ENCODE results near the gene LASP1. TPM values are rescaled to one million over a fixed set of nuclear protein-coding genes. Genes with fewer than 3 reads are reported as not detected.

LASP1 gene
- total and polyA plus RNA-seq, 2 donors (not counting 3 experiments of a cell fraction or from before 2014, with no cell fraction given), result 214 to 242 TPM

DNA sequence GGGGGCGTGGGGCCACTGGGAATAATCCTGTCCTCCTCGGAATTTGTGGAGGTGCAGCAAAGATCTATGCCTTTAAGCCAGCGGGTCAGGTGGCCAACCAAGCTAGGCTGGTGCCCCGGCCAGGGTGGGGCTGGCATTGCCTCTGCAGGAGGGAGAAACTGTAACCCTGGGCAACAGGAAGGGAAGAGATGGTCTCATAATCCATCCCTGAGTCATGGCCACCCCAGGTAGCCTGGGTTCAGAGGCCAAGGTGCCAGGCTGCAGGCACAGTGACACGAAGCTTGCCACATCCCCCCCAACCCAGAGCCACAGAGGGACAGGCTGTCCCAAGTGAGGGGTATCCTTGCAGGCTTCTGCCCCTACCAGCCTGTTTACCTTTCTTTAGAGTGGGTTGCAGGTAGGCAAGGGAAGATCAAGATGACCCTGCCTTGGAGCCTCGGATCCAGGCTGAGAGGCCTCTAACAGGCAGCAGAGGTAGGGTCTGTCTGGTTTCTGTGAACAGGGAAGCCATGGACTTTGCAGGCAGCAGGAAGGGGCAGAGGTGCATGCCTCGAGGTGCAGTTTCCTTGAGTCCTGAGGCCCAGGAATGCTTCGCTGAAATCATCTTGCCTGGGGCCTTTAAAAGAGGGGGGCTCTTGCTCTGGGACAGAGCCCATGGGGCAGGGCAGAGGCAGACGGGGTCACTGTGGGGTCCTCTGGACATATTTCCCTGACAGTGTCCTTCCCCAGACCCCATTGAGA, 4.0 kb downstream of the LASP1 start:
- Histone ChIP-seq H3K4me2 (ENCODE audit: insufficient read depth, low read length) (no peak overlapping the region), H3K4me3 (replicated peaks in 1 of 3; ENCODE audit: insufficient read depth in 1 of 3, low read depth in 1 of 3, low read length in 3 of 3) (no peak overlapping the region), H4K20me1 (replicated peaks; ENCODE audit: control insufficient read depth, extremely low read depth, insufficient read depth, low read length) (peaks cover 6% of the 10 kb centered on the region), H3K36me3 (ENCODE audit: control insufficient read depth in 2 of 2, extremely low read depth in 1 of 2, insufficient read depth in 2 of 2, low read length in 2 of 2) (peaks cover 6 to 9% of the 10 kb centered on the region in 2 experiments), H3K9ac (replicated peaks; ENCODE audit: extremely low read depth, insufficient read depth, low read length) (no peak overlapping the region), H3K27me3 (ENCODE audit: control insufficient read depth in 2 of 2, insufficient read depth in 2 of 2, low read length in 2 of 2) (no peaks in the 10 kb centered on the region), H3K27ac (ENCODE audit: insufficient read depth, low read depth, low read length) (no peak overlapping the region), H3K79me2 (ENCODE audit: control insufficient read depth, insufficient read depth, low read length) (peaks cover 75% of the 10 kb centered on the region), H3K4me1 (ENCODE audit: control insufficient read depth, extremely low read depth, insufficient read depth, low read length) (peaks cover 25% of the 10 kb centered on the region), H3K9me3 (replicated peaks; ENCODE audit: control insufficient read depth, insufficient read depth, low read length) (no peaks in the 10 kb centered on the region), H3K9me1 (replicated peaks; ENCODE audit: control insufficient read depth, extremely low read depth, insufficient read depth, low read length) (no peaks in the 10 kb centered on the region), H2AFZ (ENCODE audit: low read depth, low read length) (no peak overlapping the region)
- CTCF ChIA-PET, result interaction anchor here (1.6 kb wide), 1 partner anchor 279 kb away, joined by 5 read pairs; no protein-coding TSS in a partner anchor
- dilution Hi-C loops (cut with MboI; ENCODE audit: extremely low pct_ligation_motif_present, low sequenced_read_pairs), result no loop called here
- intact Hi-C loops (cut with micrococcal nuclease), result loop anchor here (5.0 kb wide), 1 partner anchor 108 kb away; no protein-coding TSS in a partner anchor
- FAIRE-seq, result no peak
- POLR2A ChIA-PET, result no interaction called here
- no TSS peak for BruUV-seq (replicated peaks)
- no peak for DNase-seq (ENCODE audit: low read depth, low spot score)
- no peak for TF ChIP-seq JUN (IDR thresholded peaks at IDR 0.05; ENCODE audit: borderline replicate concordance, insufficient read depth, insufficient read length, low read depth)
- TF ChIP-seq, protein P1, sequence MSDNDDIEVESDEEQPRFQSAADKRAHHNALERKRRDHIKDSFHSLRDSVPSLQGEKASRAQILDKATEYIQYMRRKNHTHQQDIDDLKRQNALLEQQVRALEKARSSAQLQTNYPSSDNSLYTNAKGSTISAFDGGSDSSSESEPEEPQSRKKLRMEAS (IDR thresholded peaks at IDR 0.05; ENCODE audit: insufficient read depth, insufficient read length), result no peak
- TF ChIP-seq MYC (IDR thresholded peaks at IDR 0.05; ENCODE audit: low read depth, low read length), result no peak
- TF ChIP-seq POLR2AphosphoS5 (IDR thresholded peaks at IDR 0.05; ENCODE audit: insufficient read depth, low read depth, low read length), result no peak
- no peak for TF ChIP-seq FOS (IDR thresholded peaks at IDR 0.05; ENCODE audit: borderline replicate concordance, insufficient read depth, low read length)
- no peak for TF ChIP-seq POLR2A (IDR thresholded peaks at IDR 0.05; ENCODE audit: low read depth, low read length)
- TF ChIP-seq, protein P2, sequence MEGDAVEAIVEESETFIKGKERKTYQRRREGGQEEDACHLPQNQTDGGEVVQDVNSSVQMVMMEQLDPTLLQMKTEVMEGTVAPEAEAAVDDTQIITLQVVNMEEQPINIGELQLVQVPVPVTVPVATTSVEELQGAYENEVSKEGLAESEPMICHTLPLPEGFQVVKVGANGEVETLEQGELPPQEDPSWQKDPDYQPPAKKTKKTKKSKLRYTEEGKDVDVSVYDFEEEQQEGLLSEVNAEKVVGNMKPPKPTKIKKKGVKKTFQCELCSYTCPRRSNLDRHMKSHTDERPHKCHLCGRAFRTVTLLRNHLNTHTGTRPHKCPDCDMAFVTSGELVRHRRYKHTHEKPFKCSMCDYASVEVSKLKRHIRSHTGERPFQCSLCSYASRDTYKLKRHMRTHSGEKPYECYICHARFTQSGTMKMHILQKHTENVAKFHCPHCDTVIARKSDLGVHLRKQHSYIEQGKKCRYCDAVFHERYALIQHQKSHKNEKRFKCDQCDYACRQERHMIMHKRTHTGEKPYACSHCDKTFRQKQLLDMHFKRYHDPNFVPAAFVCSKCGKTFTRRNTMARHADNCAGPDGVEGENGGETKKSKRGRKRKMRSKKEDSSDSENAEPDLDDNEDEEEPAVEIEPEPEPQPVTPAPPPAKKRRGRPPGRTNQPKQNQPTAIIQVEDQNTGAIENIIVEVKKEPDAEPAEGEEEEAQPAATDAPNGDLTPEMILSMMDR (IDR thresholded peaks at IDR 0.05; ENCODE audit: extremely low read depth in 1 of 2, insufficient read depth in 1 of 2, low read depth in 1 of 2, low read length in 2 of 2), result no peak
- no peak for TF ChIP-seq GATA2 (IDR thresholded peaks at IDR 0.05; ENCODE audit: insufficient read depth, insufficient read length, low read depth, low read length)
- no peak for TF ChIP-seq EZH2 (IDR thresholded peaks at IDR 0.05; ENCODE audit: borderline replicate concordance, low read depth, low read length, severe bottlenecking)
